C4-2B (cell line): ENCODE measurements around the gene EIF2AK2.

Experiments
- ZFX ChIP-seq: fragments of 450-650 bp; IDR thresholded peaks from 2 replicates; pipeline ENCODE4 v1.6.1; 2017
- TF ChIP-seq, protein P1 (sequence below): fragments of 450-650 bp; conservative IDR thresholded peaks from 2 replicates; pipeline ENCODE4 v1.5.1; 2017; ENCODE audit warnings: mild to moderate bottlenecking

DNA sequence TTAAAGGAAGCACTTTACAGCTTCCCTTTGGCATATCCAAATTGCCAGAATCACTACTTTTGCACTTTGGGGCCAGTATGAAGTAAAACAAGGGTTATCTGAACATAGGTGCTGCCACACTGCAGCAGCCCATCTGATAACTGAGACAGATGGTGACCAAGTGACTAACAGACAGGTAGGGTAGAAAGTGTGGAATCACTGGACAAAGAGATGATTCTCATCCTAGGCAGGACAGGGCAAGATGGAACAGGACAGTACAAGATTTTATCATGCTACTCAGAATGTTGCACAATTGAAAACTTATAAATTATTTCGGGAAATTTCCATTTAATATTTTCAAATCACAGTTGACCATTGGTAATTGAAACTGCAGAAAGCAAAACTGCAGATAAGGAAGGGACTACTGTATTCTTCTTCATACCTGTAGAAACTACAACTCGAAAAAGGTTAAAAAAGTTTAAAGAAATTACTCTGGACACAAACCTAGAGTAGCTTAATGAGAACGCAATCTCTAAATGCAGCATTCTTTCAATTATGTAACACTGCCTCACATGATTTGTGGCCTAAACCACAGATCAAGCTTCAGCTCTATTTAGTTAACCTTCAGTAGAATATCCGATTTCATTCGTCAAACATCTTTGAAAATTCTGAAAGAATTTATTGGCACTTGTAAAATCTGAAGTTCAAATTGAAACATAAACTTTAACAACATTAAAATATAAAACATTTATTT is 104.0 kb downstream of the EIF2AK2 start:
- TF ChIP-seq, protein P1, sequence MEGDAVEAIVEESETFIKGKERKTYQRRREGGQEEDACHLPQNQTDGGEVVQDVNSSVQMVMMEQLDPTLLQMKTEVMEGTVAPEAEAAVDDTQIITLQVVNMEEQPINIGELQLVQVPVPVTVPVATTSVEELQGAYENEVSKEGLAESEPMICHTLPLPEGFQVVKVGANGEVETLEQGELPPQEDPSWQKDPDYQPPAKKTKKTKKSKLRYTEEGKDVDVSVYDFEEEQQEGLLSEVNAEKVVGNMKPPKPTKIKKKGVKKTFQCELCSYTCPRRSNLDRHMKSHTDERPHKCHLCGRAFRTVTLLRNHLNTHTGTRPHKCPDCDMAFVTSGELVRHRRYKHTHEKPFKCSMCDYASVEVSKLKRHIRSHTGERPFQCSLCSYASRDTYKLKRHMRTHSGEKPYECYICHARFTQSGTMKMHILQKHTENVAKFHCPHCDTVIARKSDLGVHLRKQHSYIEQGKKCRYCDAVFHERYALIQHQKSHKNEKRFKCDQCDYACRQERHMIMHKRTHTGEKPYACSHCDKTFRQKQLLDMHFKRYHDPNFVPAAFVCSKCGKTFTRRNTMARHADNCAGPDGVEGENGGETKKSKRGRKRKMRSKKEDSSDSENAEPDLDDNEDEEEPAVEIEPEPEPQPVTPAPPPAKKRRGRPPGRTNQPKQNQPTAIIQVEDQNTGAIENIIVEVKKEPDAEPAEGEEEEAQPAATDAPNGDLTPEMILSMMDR = no peak
- no peak for TF ChIP-seq ZFX
